H1 (cell line): Measurements from ENCODE around the gene IFT122.

Experiments used
- POLR2A ChIP-seq, 2 experiments: IDR thresholded peaks; 1 replicate in 1 of 2; 2 replicates in 1 of 2; pipeline ENCODE4 v1.6.1; 2011; ENCODE audit warnings: low read depth in 2 of 2, low read length in 2 of 2, mild to moderate bottlenecking in 2 of 2; ENCODE audit errors: control extremely low read depth in 1 of 2
- TCF12 ChIP-seq: IDR thresholded peaks from 2 replicates; pipeline ENCODE4 v1.6.1; 2011; ENCODE audit warnings: low read depth, mild to moderate bottlenecking, low read length
- TF ChIP-seq, protein P1 (sequence below), 3 experiments: IDR thresholded peaks; 1 replicate in 2 of 3; 2 replicates in 1 of 3; pipeline versions ENCODE4 v1.5.1 to v1.6.1; 2011; ENCODE audit warnings: low read length in 3 of 3, mild to moderate bottlenecking in 3 of 3, inconsistent platforms in 2 of 3, low read depth in 1 of 3, moderate library complexity in 1 of 3; ENCODE audit not compliant: insufficient read depth in 1 of 3; ENCODE audit errors: control extremely low read depth in 1 of 3

DNA sequence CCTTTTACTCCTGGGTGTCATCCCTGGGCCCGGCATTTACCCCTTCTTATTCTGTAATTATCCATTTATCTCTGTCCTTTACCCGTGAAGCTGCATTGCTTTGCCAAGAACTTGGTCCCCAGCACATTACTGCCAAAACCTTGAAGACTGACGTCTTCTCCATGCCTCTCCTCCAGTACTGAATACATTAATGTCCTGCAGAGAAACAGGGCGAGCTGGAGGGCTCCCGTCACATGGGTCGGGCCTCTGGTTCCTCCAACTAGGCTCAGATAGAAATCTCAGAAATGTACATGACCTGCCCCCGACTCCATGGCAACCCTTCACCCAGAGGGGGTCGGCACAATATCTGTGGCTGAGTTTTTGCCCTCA is 12.0 kb upstream of the IFT122 start:
- TF ChIP-seq TCF12 (no peak), POLR2A (IDR thresholded peaks at IDR 0.05; ENCODE audit: control extremely low read depth in 1 of 2, low read depth in 2 of 2, low read length in 2 of 2) (no peak)
- TF ChIP-seq, protein P1, sequence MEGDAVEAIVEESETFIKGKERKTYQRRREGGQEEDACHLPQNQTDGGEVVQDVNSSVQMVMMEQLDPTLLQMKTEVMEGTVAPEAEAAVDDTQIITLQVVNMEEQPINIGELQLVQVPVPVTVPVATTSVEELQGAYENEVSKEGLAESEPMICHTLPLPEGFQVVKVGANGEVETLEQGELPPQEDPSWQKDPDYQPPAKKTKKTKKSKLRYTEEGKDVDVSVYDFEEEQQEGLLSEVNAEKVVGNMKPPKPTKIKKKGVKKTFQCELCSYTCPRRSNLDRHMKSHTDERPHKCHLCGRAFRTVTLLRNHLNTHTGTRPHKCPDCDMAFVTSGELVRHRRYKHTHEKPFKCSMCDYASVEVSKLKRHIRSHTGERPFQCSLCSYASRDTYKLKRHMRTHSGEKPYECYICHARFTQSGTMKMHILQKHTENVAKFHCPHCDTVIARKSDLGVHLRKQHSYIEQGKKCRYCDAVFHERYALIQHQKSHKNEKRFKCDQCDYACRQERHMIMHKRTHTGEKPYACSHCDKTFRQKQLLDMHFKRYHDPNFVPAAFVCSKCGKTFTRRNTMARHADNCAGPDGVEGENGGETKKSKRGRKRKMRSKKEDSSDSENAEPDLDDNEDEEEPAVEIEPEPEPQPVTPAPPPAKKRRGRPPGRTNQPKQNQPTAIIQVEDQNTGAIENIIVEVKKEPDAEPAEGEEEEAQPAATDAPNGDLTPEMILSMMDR (IDR thresholded peaks at IDR 0.05; ENCODE audit: control extremely low read depth in 1 of 3, insufficient read depth in 1 of 3, low read depth in 1 of 3, low read length in 3 of 3), result no peak
